Sciatic nerve (tissue), 2 donors: ENCODE measurements around the gene RNF32. TPM values are rescaled to one million over a fixed set of nuclear protein-coding genes. Genes with fewer than 3 reads are reported as not detected.
A peak's percentile ranks its signal among the peaks of the same experiment; 100 is the strongest.
"Not testable (repeated sequence)": the region's sequence is repeated elsewhere in the genome, so short reads cannot be mapped to it uniquely, and the experiment has no call there.

Experiments used
- ATAC-seq: fragments of 200-7000 bp; cut with Tn5 transposase; one replicate; pipeline ENCODE4 v1.9.1; 2020; ENCODE audit warnings: mild to moderate bottlenecking, moderate library complexity
- DNase-seq: peaks from one replicate; pipeline ENCODE4 v3.0.0-alpha.2; 2020; ENCODE audit warnings: low spot score
- intact Hi-C: fragments of 100-400 bp; cut with DNase I; formaldehyde crosslinking; loops from one replicate; pipeline ENCODE4 v1.14.2; 2022
- total RNA-seq: library from RNA; stranded (reverse); fragmentation: NEBNext Ultra II Directional; extraction: Animal tissue kit (Norgen Biotek cat#: 25700); gene quantifications from one replicate; pipeline ENCODE4 v1.2.1, GENCODE V29; 2021
- donor health status: DM: no; HTN: no; CAD: no.
- donor health status: DM: no; HTN: no; CAD: no.

Gene RNF32
- total RNA-seq, 1 donor from 2014 or later = 3.2 TPM

DNA sequence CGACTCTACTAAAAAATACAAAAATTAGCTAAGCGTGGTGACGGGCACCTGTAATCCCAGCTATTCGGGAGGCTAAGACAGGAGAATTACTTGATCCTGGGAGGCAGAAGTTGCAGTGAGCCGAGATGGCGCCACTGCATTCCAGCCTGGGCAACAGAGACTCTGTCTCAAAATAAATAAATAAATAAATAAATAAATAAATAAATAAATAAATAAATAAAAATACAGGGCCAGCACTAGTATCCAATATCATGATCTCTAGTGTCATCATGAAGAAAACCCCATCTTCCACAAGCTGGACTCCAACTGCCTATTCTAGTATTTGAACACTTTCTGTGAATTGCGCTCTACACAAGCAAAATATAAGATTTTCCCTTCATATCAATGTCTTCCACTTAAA is 3.5 kb upstream of the RNF32 start:
- DNase-seq, intact Hi-C loops, ATAC-seq: not testable (repeated sequence)

GRCh38 chr7:156638443-156639077 is 2.0 kb upstream of the RNF32 start:
- intact Hi-C loops = no loop called here
- no peak for ATAC-seq
- no peak for DNase-seq

- intact Hi-C loops = no loop called here
- DNase-seq (no peak), ATAC-seq (peak; percentile 5)
These were observed 933 bp upstream of the RNF32 start for GRCh38 chr7:156639426-156640256.

GRCh38 chr7:156640949-156641485 is 443 bp downstream of the RNF32 start:
- intact Hi-C loops = no loop called here
- ATAC-seq (no peak), DNase-seq (peak; percentile 60)

DNA sequence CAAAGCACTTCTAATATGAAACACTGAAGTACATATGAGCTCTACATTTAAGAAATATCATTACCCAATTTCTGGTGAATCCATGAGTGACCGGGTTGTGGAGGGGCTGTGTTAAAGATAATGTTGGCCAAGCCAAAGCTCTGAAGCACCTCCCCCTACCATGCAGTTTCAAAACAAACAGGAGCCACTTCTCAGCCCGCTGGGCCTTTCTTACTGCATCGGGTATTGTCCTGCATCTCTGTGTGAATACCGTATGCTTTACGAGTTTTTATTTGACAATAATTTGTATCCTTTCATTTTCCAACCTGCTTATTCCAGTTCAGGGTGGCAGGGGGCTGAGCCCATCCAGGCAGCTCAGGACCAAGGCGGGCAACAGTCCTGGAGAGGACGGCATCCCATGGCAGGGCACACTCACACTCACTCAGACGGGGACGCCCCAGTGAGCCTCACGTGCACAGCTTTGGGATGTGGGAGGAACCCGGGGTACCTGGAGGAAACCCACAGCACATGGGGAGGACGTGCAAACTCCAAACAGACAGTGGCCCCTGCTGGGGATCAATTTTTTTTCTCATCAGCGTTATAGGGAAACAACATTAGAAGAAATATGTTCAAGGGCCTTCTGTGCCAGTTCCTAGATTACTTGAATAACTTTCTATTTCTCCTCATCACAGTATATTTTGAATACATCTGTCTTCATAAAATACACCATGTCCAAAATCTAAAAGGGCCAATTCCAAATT is 1.9 kb downstream of the RNF32 start:
- ATAC-seq (no peak), DNase-seq (no peak)
- intact Hi-C loops = no loop called here

DNA sequence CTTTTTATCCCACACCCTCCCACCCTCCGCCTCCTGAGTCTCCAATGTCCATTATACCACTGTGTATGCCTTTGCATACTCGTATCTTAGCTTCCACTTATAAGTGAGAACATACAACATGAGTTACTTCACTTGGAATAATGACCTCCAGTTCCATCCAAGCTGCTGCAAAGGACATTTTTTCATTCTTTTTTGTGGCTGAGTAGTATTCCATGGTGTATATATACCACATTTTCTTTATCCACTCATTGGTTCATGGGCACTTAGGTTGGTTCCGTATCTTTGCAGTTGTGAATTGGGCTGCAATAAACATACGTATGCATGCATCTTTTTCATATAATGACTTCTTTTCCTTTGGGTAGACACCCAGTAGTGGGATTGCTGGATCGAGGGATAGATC is 6.8 kb downstream of the RNF32 start:
- ATAC-seq, intact Hi-C loops, DNase-seq: not testable (repeated sequence)

GRCh38 chr7:156650042-156650441 is 9.5 kb downstream of the RNF32 start:
- ATAC-seq = no peak
- intact Hi-C loops = no loop called here
- no peak for DNase-seq

DNA sequence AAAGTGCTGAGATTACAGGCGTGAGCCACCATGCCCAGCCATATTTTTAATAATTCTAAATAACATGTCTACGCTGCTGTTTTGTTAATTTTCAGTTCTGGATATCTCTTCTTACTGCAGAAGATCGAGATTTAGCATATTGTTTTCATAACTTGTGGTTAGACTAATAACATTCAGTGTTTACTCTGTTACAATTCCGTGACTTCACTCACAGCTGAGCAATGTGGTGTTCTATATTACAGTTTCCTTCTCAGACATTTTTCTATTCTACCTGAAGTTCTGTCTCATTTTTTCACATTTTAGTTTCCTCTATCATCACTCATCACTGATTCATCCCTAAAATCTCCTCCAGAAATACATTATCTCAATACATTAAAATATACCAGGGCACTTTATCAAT is 10.9 kb downstream of the RNF32 start:
- DNase-seq (no peak), ATAC-seq (no peak)
- intact Hi-C loops = no loop called here

GRCh38 chr7:156652886-156653568 is 12.5 kb downstream of the RNF32 start:
- ATAC-seq (no peak), DNase-seq (no peak)
- intact Hi-C loops = no loop called here

- intact Hi-C loops = no loop called here
- ATAC-seq = no peak
These were observed 14.1 kb downstream of the RNF32 start for GRCh38 chr7:156654511-156655234.

GRCh38 chr7:156655251-156655650 is 14.7 kb downstream of the RNF32 start:
- DNase-seq (no peak), ATAC-seq (no peak)
- intact Hi-C loops = no loop called here

More at GRCh38 chr7:156654511-156655234, 14.1 kb downstream of the RNF32 start:
- no peak for DNase-seq

DNA sequence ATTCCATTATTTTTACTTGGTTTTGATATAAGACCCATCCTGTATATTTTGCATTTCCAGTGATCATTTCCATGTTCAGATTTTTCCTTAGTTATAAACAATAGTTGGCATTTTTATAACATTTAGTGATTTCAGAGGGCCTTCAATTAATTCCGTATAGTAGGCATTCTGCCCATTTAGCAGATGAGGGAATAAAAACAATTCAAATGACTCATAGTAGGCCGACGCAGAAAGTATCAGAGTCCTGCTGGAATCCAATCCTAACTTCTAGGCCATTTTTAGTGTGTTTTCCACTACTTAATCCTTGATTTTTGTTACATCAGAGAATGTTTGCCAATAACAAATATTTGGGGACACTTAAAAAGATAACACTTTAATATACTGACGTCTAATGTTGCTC is 15.4 kb downstream of the RNF32 start:
- ATAC-seq = no peak
- intact Hi-C loops = no loop called here

DNA sequence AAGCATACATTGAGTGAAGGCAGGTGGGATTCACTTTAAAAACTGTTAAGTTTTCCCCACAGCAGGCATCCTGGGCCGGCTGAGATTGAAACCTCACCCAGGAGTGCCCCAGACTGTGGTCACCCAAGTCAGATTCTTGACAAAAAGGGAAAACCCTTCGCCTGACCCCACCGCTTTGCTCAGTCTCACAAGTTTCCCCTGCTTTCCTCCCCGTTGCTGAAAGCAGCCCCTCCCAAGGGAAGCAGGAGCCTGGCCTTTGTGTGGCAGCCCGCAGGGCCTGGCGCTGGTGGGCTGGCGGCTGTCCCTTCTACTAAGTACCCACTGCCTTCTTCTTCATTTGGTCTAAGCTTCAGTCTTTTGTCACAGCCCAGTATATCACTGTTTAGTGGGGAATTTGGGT is 16.0 kb downstream of the RNF32 start:
- ATAC-seq = no peak
- intact Hi-C loops = no loop called here

More for the DNA sequence above, 15.4 kb downstream of the RNF32 start:
- no peak for DNase-seq

DNA sequence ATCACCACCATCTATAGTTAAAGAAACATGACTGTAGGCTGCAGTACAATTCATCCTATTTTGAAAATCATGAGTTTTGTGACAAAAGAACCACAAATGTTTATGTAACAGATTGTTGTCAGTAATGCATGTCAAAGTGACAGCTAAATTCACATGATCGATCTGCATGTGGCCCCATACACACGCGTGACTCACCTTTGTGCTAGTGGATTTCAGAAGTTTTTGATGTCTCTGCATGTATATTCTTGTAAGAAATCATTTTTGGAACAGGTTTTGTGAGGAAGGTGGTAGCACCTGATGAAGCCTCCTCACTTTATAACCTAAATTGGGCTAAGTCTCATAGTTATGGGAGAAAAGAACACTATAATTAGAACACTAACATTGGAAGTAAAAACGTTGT is 17.1 kb downstream of the RNF32 start:
- no peak for ATAC-seq
- intact Hi-C loops = no loop called here
- no peak for DNase-seq

More for the DNA sequence above, 16.0 kb downstream of the RNF32 start:
- no peak for DNase-seq

DNA sequence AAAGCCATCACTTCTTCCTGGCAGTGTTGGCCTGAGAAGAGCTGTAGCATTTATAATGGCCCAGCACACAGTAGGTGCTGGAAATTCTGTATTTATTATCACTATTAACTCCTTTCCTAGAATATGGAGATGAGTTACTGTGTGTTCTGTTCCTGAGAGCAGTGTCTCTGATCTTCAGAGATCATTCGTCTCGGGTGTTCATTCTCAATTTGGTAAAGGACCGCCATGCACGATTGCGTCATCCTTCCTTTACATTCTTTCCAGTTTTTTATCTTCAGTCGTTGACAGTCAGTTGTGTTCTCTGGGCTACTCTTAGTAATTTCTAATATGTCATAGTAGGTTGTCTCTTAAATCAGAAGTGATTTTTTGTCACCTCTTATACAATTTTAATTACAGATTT is 18.6 kb downstream of the RNF32 start:
- intact Hi-C loops = no loop called here
- no peak for ATAC-seq
- DNase-seq = no peak

DNA sequence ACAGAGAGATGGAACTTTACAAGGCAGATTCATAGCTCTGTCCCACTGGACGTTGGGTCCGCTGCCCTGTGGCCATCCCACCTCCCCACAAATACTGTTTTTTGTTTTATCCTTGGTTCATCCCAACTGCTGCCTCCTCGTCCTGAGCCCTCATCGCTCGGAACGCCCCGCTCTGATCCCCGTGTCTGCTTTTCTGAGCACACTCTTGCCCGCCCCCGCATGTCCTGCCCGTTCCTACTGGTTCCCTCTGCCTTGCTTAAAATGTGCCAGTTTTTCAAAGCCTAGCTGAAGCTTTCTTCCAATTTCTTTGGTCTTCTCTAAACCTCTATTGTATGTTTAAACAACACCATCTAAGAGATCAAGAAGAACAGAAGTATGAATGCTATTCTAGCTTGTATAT is 19.4 kb downstream of the RNF32 start:
- no peak for DNase-seq
- intact Hi-C loops = no loop called here
- ATAC-seq = no peak

GRCh38 chr7:156661637-156662036 is 21.1 kb downstream of the RNF32 start:
- intact Hi-C loops = no loop called here
- no peak for ATAC-seq
- no peak for DNase-seq

- DNase-seq (no peak), ATAC-seq (no peak)
- intact Hi-C loops = no loop called here
These were observed 21.7 kb downstream of the RNF32 start for GRCh38 chr7:156662277-156662676.
